Measurements from ENCODE around the gene HBS1L. TPM values are rescaled to one million over a fixed set of nuclear protein-coding genes. Genes with fewer than 3 reads are reported as not detected.

HBS1L gene
- polyA plus RNA-seq, 1 experiment, result 101 TPM

GRCh38 chr6:134911547-134911946 lies 143.1 kb downstream of the HBS1L start:
- Histone ChIP-seq H3K9me3 (ENCODE audit: control insufficient read depth, insufficient read depth, low read length) (no peaks in the 10 kb centered on the region), H3K27ac (ENCODE audit: low read depth, low read length) (peak overlapping the region; percentile 60), H3K4me3 (ENCODE audit: low read depth, low read length) (no peak overlapping the region), H3K27me3 (ENCODE audit: control insufficient read depth, insufficient read depth, low read length) (no peaks in the 10 kb centered on the region)
- DNase-seq (ENCODE audit: low read depth, low spot score), result peak; percentile 24
- TF ChIP-seq CTCF (IDR thresholded peaks at IDR 0.05; ENCODE audit: low read depth, low read length), result no peak
- CTCF ChIA-PET, result no interaction called here
- POLR2A ChIA-PET, result no interaction called here

GRCh38 chr6:134910593-134910935 lies 144.1 kb downstream of the HBS1L start:
- POLR2A ChIA-PET, result no interaction called here
- no peak for TF ChIP-seq CTCF (IDR thresholded peaks at IDR 0.05; ENCODE audit: low read depth, low read length)
- Histone ChIP-seq H3K4me3 (ENCODE audit: low read depth, low read length) (no peak overlapping the region), H3K27ac (ENCODE audit: low read depth, low read length) (no peak overlapping the region), H3K27me3 (ENCODE audit: control insufficient read depth, insufficient read depth, low read length) (no peaks in the 10 kb centered on the region), H3K9me3 (ENCODE audit: control insufficient read depth, insufficient read depth, low read length) (no peaks in the 10 kb centered on the region)
- no peak for DNase-seq (ENCODE audit: low read depth, low spot score)
- CTCF ChIA-PET, result interaction anchor here (0.8 kb wide), 1 partner anchor 769 kb away, joined by 6 read pairs; no protein-coding TSS in a partner anchor

Other genes with a start within 250 kb of the HBS1L start
- gene ALDH8A1, start 104.7 kb downstream of the HBS1L start, polyA plus RNA-seq (2011; rRNA removed), result 0.33 and 0.35 TPM in 2 replicates
- gene MYB, start 126.5 kb upstream of the HBS1L start, polyA plus RNA-seq (2011; rRNA removed), result 0.09 and 0.10 TPM in 2 replicates